DMS153 treated with DMSO at 0.1 percent for 48 hours (cell line): Measurements from ENCODE around the gene UBE2E2.

Experiments used
- DNase-seq: peaks from one replicate; lab custom pipeline; 2025; ENCODE audit not compliant: unreplicated experiment; lab: John Stamatoyannopoulos, UW

The UBE2E2 gene

GRCh38 chr3:23567917-23568316, 364.8 kb downstream of the UBE2E2 start:
- DNase-seq: no peak

GRCh38 chr3:23573827-23574226, 370.7 kb downstream of the UBE2E2 start:
- DNase-seq: no peak

- no peak for DNase-seq
These were observed 371.7 kb downstream of the UBE2E2 start for GRCh38 chr3:23574822-23575315.

- no peak for DNase-seq
These were observed 372.6 kb downstream of the UBE2E2 start for GRCh38 chr3:23575697-23576096.

- peak; percentile 14 for DNase-seq
These were observed 373.3 kb downstream of the UBE2E2 start for GRCh38 chr3:23576379-23576959.

GRCh38 chr3:23580096-23580713, 377.1 kb downstream of the UBE2E2 start:
- no peak for DNase-seq

GRCh38 chr3:23583980-23584740, 381.0 kb downstream of the UBE2E2 start:
- DNase-seq: no peak

- no peak for DNase-seq
These were observed 384.4 kb downstream of the UBE2E2 start for GRCh38 chr3:23587513-23587912.

- no peak for DNase-seq
These were observed 385.4 kb downstream of the UBE2E2 start for GRCh38 chr3:23588547-23588946.

- DNase-seq: no peak
These were observed 386.5 kb downstream of the UBE2E2 start for GRCh38 chr3:23589602-23590001.

- DNase-seq: no peak
These were observed 387.5 kb downstream of the UBE2E2 start for GRCh38 chr3:23590424-23591273.

- DNase-seq: no peak
These were observed 388.2 kb downstream of the UBE2E2 start for GRCh38 chr3:23591374-23591773.

GRCh38 chr3:23592961-23593931, 390.1 kb downstream of the UBE2E2 start:
- DNase-seq: no peak

GRCh38 chr3:23594066-23594465, 390.9 kb downstream of the UBE2E2 start:
- DNase-seq: no peak

GRCh38 chr3:23594894-23595670, 392.0 kb downstream of the UBE2E2 start:
- DNase-seq: no peak

GRCh38 chr3:23595851-23596250, 392.7 kb downstream of the UBE2E2 start:
- no peak for DNase-seq

- DNase-seq: no peak
These were observed 397.2 kb downstream of the UBE2E2 start for GRCh38 chr3:23600167-23600871.

GRCh38 chr3:23601091-23601822, 398.1 kb downstream of the UBE2E2 start:
- no peak for DNase-seq
